H1 (cell line): Measurements from ENCODE around the gene MARK4. TPM values are rescaled to one million over a fixed set of nuclear protein-coding genes. Genes with fewer than 3 reads are reported as not detected.

ENCODE experiments used
- CTCF ChIA-PET: fragments of 300-600 bp; sonication (Branson Sonifier 250); formaldehyde crosslinking; loops from one replicate; lab custom pipeline; 2021; ENCODE audit not compliant: partially characterized antibody; lab: Charles Lee
- POLR2A ChIA-PET: fragments of 300-600 bp; sonication (Branson Sonifier 250); formaldehyde crosslinking; loops from one replicate; lab custom pipeline; 2021; ENCODE audit warnings: inconsistent platforms; ENCODE audit not compliant: partially characterized antibody; lab: Charles Lee
- DNase-seq, 2 experiments: peaks; one replicate each; pipeline versions ENCODE4 v3.0.0 to v3.0.0-alpha.2; 2010 to 2022; ENCODE audit warnings: low spot score in 2 of 2, low read depth in 1 of 2, mixed read lengths in 1 of 2
- FAIRE-seq: peaks from 2 replicates; lab custom pipeline; 2011; peaks lifted over from hg19 to GRCh38; lab: Jason Lieb, UNC
- H2AFZ ChIP-seq: 2 replicates; pipeline ENCODE4 v1.8.1; 2012; ENCODE audit warnings: low read length, inconsistent platforms
- H2AK5ac ChIP-seq: 2 replicates; pipeline ENCODE4 v1.6.1; 2013; ENCODE audit warnings: low read depth, low read length
- H2BK120ac ChIP-seq: replicated peaks from 2 replicates; pipeline ENCODE3; 2013; ENCODE audit warnings: low read depth, low read length, inconsistent platforms
- H2BK12ac ChIP-seq: 2 replicates; pipeline ENCODE4 v1.6.1; 2013; ENCODE audit warnings: low read depth, low read length
- H2BK15ac ChIP-seq: 2 replicates; pipeline ENCODE4 v1.6.1; 2013; ENCODE audit warnings: low read length
- H2BK20ac ChIP-seq: 2 replicates; pipeline ENCODE4 v1.6.1; 2013; ENCODE audit warnings: low read length
- H2BK5ac ChIP-seq: 2 replicates; pipeline ENCODE4 v1.6.1; 2013; ENCODE audit warnings: low read depth, low read length
- H3K14ac ChIP-seq: 2 replicates; pipeline ENCODE4 v1.6.1; 2013; ENCODE audit warnings: inconsistent platforms; ENCODE audit not compliant: insufficient read length
- H3K18ac ChIP-seq: 2 replicates; pipeline ENCODE4 v1.6.1; 2013; ENCODE audit warnings: low read length; ENCODE audit errors: extremely low read depth
- H3K23ac ChIP-seq: 2 replicates; pipeline ENCODE4 v1.6.1; 2013; ENCODE audit warnings: inconsistent platforms; ENCODE audit not compliant: insufficient read length
- H3K23me2 ChIP-seq: 2 replicates; pipeline ENCODE4 v1.6.1; 2013; ENCODE audit warnings: low read depth, low read length
- H3K27ac ChIP-seq: 2 replicates; pipeline ENCODE4 v1.6.1; 2011; ENCODE audit warnings: low read depth, low read length, inconsistent platforms
- H3K27me3 ChIP-seq, 4 experiments: replicated peaks in 1 of 4; 1 replicate in 1 of 4; 2 replicates in 3 of 4; pipeline versions ENCODE4 v1.6.1 to v1.8.1; 2011 to 2013; ENCODE audit warnings: low read length in 3 of 4, mild to moderate bottlenecking in 3 of 4, inconsistent platforms in 2 of 4, mixed read lengths in 2 of 4, moderate library complexity in 1 of 4; ENCODE audit not compliant: control insufficient read depth in 3 of 4, insufficient read depth in 3 of 4; ENCODE audit errors: extremely low read depth in 1 of 4
- H3K36me3 ChIP-seq, 4 experiments: 2 replicates each; pipeline versions ENCODE4 v1.6.1 to v1.8.1; 2011 to 2013; ENCODE audit warnings: mild to moderate bottlenecking in 4 of 4, low read length in 3 of 4, moderate library complexity in 2 of 4, control low read depth in 1 of 4, inconsistent platforms in 1 of 4; ENCODE audit not compliant: insufficient read depth in 4 of 4, control insufficient read depth in 2 of 4
- H3K4ac ChIP-seq: replicated peaks from 2 replicates; pipeline ENCODE3; 2013; ENCODE audit warnings: low read length, low read depth, mixed read lengths, inconsistent platforms; ENCODE audit not compliant: insufficient read length
- H3K4me1 ChIP-seq, 4 experiments: replicated peaks in 1 of 4; 1 replicate in 1 of 4; 2 replicates in 3 of 4; pipeline versions ENCODE4 v1.6.1 to v1.8.1; 2011 to 2013; ENCODE audit warnings: low read length in 3 of 4, inconsistent platforms in 2 of 4, mixed read lengths in 1 of 4; ENCODE audit not compliant: insufficient read depth in 4 of 4, control insufficient read depth in 3 of 4
- H3K4me2 ChIP-seq, 2 experiments: 2 replicates each; pipeline versions ENCODE4 v1.6.1 to v1.8.1; 2011 to 2013; ENCODE audit warnings: low read depth in 2 of 2, low read length in 2 of 2, control low read depth in 1 of 2, inconsistent platforms in 1 of 2, mild to moderate bottlenecking in 1 of 2; ENCODE audit not compliant: insufficient read depth in 1 of 2
- H3K4me3 ChIP-seq, 4 experiments: fragments of 200-600, 300-600 bp in 1 of 4; sonication (generic), shearing (Covaris generic), sonication (Bioruptor Twin) in 1 of 4; 2 replicates each; pipeline versions ENCODE4 v1.5.1 to v1.8.1; 2011 to 2016; ENCODE audit warnings: low read length in 4 of 4, low read depth in 3 of 4, control low read depth in 2 of 4, inconsistent platforms in 2 of 4, mild to moderate bottlenecking in 2 of 4, mixed read lengths in 1 of 4, moderate library complexity in 1 of 4; ENCODE audit not compliant: insufficient read depth in 2 of 4; ENCODE audit errors: extremely low read depth in 1 of 4
- H3K56ac ChIP-seq: replicated peaks from 2 replicates; pipeline ENCODE3; 2013; ENCODE audit warnings: low read depth, mild to moderate bottlenecking, mixed read lengths, low read length, inconsistent platforms; ENCODE audit not compliant: insufficient read length
- H3K79me1 ChIP-seq: 2 replicates; pipeline ENCODE4 v1.6.1; 2013; ENCODE audit warnings: low read depth, low read length, control low read depth
- H3K79me2 ChIP-seq, 2 experiments: 2 replicates each; pipeline versions ENCODE4 v1.6.1 to v1.8.1; 2012 to 2013; ENCODE audit warnings: low read length in 2 of 2, mild to moderate bottlenecking in 2 of 2, inconsistent platforms in 1 of 2; ENCODE audit not compliant: insufficient read depth in 2 of 2, control insufficient read depth in 1 of 2
- H3K9ac ChIP-seq, 4 experiments: replicated peaks in 1 of 4; 1 replicate in 1 of 4; 2 replicates in 3 of 4; pipeline versions ENCODE4 v1.6.1 to v1.8.1; 2011 to 2013; ENCODE audit warnings: low read depth in 3 of 4, low read length in 3 of 4, control low read depth in 2 of 4, mild to moderate bottlenecking in 2 of 4, moderate library complexity in 2 of 4, inconsistent platforms in 1 of 4; ENCODE audit errors: extremely low read depth in 1 of 4
- H3K9me3 ChIP-seq, 2 experiments: 2 replicates each; pipeline versions ENCODE4 v1.6.1 to v1.8.1; 2012 to 2013; ENCODE audit warnings: mild to moderate bottlenecking in 2 of 2, moderate library complexity in 2 of 2, control low read depth in 1 of 2, inconsistent platforms in 1 of 2, low read depth in 1 of 2, low read length in 1 of 2, mixed read lengths in 1 of 2; ENCODE audit not compliant: insufficient read depth in 2 of 2
- H4K20me1 ChIP-seq, 2 experiments: replicated peaks in 1 of 2; 2 replicates each; pipeline versions ENCODE3 to v1.8.1; 2011 to 2013; ENCODE audit warnings: inconsistent platforms in 2 of 2, low read length in 2 of 2, mild to moderate bottlenecking in 1 of 2; ENCODE audit not compliant: insufficient read depth in 2 of 2, control insufficient read depth in 1 of 2
- H4K5ac ChIP-seq: 2 replicates; pipeline ENCODE4 v1.6.1; 2013; ENCODE audit warnings: low read length, low read depth, mixed read lengths, inconsistent platforms; ENCODE audit not compliant: insufficient read length
- H4K8ac ChIP-seq: 2 replicates; pipeline ENCODE4 v1.8.0; 2013; ENCODE audit warnings: mild to moderate bottlenecking, moderate library complexity, low read length, inconsistent platforms; ENCODE audit not compliant: insufficient read depth; ENCODE audit errors: extremely low read depth
- H4K91ac ChIP-seq: replicated peaks from 2 replicates; pipeline ENCODE3; 2013; ENCODE audit warnings: low read length, mixed read lengths, inconsistent platforms; ENCODE audit not compliant: insufficient read length
- KDM1A ChIP-seq: fragments of 200-600, 300-600 bp; sonication (generic); IDR thresholded peaks from 2 replicates; pipeline ENCODE4 v1.7.1; 2016; ENCODE audit warnings: mild to moderate bottlenecking, low read length, borderline replicate concordance
- NANOG ChIP-seq: IDR thresholded peaks from 2 replicates; pipeline ENCODE4 v1.6.1; 2011; ENCODE audit warnings: low read length, low read depth, mild to moderate bottlenecking, inconsistent platforms; ENCODE audit not compliant: insufficient read depth, poor library complexity, severe bottlenecking
- polyA plus RNA-seq, 7 experiments: library from polyadenylated mRNA; depleted of rRNA in 3 of 7; stranded (reverse) in 5 of 7; unstranded in 2 of 7; fragments of >200 nt in 5 of 7; fragments of 200-250 nt in 2 of 7; gene quantifications; 1 replicate in 5 of 7; 2 replicates in 1 of 7; 4 replicates in 1 of 7; pipeline versions ENCODE4 v1.2.1 to v1.2.3, GENCODE V29; 2011 to 2013; ENCODE audit warnings: missing spikeins in 2 of 7, mixed read lengths in 2 of 7
- total RNA-seq: library from RNA; stranded (reverse); fragmentation: NEBNext Ultra II Directional; extraction: Animal tissue kit (Norgen Biotek cat#: 25700); gene quantifications from 2 replicates; pipeline ENCODE4 v1.2.1, GENCODE V29; 2021

MARK4 gene
- total and polyA plus RNA-seq, 2 of the 8 experiments (the other 6 are each of a cell fraction or from before 2014, with no cell fraction given) = 12.3 to 49.8 TPM

GRCh38 chr19:45295873-45296272, 44.8 kb downstream of the MARK4 start:
- H3K23ac ChIP-seq = no peak overlapping the region
- ChIA-PET CTCF (interaction anchor here (0.9 to 1.5 kb wide), 4 partner anchors 9 to 26 kb away, joined by 3 to 6 read pairs (median 3); no protein-coding TSS in a partner anchor), POLR2A (no interaction called here)
- no peak overlapping the region for H3K56ac ChIP-seq
- no peak overlapping the region for H3K18ac ChIP-seq
- H3K4me3 ChIP-seq = no peak overlapping the region
- no peak overlapping the region for H3K9ac ChIP-seq
- H3K9me3 ChIP-seq = no peaks in the 10 kb centered on the region
- H3K27ac ChIP-seq = no peak overlapping the region
- H3K4me2 ChIP-seq = no peak overlapping the region
- DNase-seq = no peak
- H4K20me1 ChIP-seq = peaks cover 0 to 2% of the 10 kb centered on the region in 2 experiments
- H2BK5ac ChIP-seq = no peak overlapping the region
- no peak overlapping the region for H2BK12ac ChIP-seq
- H3K4ac ChIP-seq = no peak overlapping the region
- H3K14ac ChIP-seq = no peak overlapping the region
- no peak overlapping the region for H4K8ac ChIP-seq
- no peak overlapping the region for H2AFZ ChIP-seq
- no peaks in the 10 kb centered on the region for H3K4me1 ChIP-seq
- no peak overlapping the region for H4K5ac ChIP-seq
- TF ChIP-seq KDM1A (peak; percentile 53; the same call in 1 of the 2 replicates), NANOG (no peak)
- H4K91ac ChIP-seq = no peak overlapping the region
- FAIRE-seq = no peak
- no peaks in the 10 kb centered on the region for H3K27me3 ChIP-seq
- H2BK120ac ChIP-seq = no peak overlapping the region
- no peak overlapping the region for H2BK20ac ChIP-seq
- H2BK15ac ChIP-seq = no peak overlapping the region
- H2AK5ac ChIP-seq = no peak overlapping the region
- H3K36me3 ChIP-seq = peaks cover 0 to 4% (median 1%) of the 10 kb centered on the region in 4 experiments; a peak in 4 of 8 replicates
- no peaks in the 10 kb centered on the region; the same call in 1 of the 2 replicates for H3K23me2 ChIP-seq
- no peaks in the 10 kb centered on the region for H3K79me1 ChIP-seq
- H3K79me2 ChIP-seq = no peaks in the 10 kb centered on the region
